GM12891 (cell line): ENCODE measurements around the gene B3GNT9.

Experiments
- POLR2A ChIP-seq: IDR thresholded peaks from 2 replicates; pipeline ENCODE4 v1.6.1; 2011; ENCODE audit warnings: low read depth, low read length, control low read depth
- POLR2AphosphoS5 ChIP-seq: IDR thresholded peaks from 2 replicates; pipeline ENCODE4 v1.6.1; 2011; ENCODE audit warnings: low read depth, low read length, control low read depth

GRCh38 chr16:67144943-67145342 lies 5.9 kb downstream of the B3GNT9 start:
- TF ChIP-seq POLR2AphosphoS5 (no peak), POLR2A (no peak)
